Measurements from ENCODE around the gene CTSD. TPM values are rescaled to one million over a fixed set of nuclear protein-coding genes. Genes with fewer than 3 reads are reported as not detected.

CTSD gene
- total RNA-seq, 4 donors from 2014 or later = 182 to 290 (median 238) TPM

GRCh38 chr11:1763336-1763795, 361 bp downstream of the CTSD start:
- H3K27ac ChIP-seq = peak overlapping the region; percentile 10 to 91 (median 81)
- H3K4me1 ChIP-seq = peaks cover 0 to 59% (median 36%) of the 10 kb centered on the region in 3 donors
- peak overlapping the region; percentile 83 to 98 for H3K4me3 ChIP-seq
- H3K36me3 ChIP-seq = peaks cover 0 to 34% of the 10 kb centered on the region in 2 donors
- H3K27me3 ChIP-seq = no peaks in the 10 kb centered on the region
- H3K9me3 ChIP-seq = no peaks in the 10 kb centered on the region
- no CpG with 5 or more reads among the region's 32 CpGs for WGBS, 2 donors (ENCODE audit: low coverage in 1 of 2)
- TF ChIP-seq POLR2A (IDR thresholded peaks at IDR 0.05) (no peak), EP300 (IDR thresholded peaks at IDR 0.05) (no peak), POLR2AphosphoS5 (IDR thresholded peaks at IDR 0.05) (no peak), CTCF (IDR thresholded peaks at IDR 0.05) (no peak)
- ATAC-seq = no peak

GRCh38 chr11:1762537-1763302, 1.0 kb downstream of the CTSD start:
- Histone ChIP-seq H3K4me3 (peak overlapping the region; percentile 83 to 98), H3K9me3 (no peaks in the 10 kb centered on the region), H3K27me3 (no peaks in the 10 kb centered on the region), H3K36me3 (peaks cover 0 to 40% of the 10 kb centered on the region in 2 donors), H3K4me1 (peaks cover 0 to 60% (median 36%) of the 10 kb centered on the region in 3 donors), H3K27ac (peak overlapping the region in 3 of 4 donors; percentile 79 to 91 (median 83))
- whole genome bisulfite sequencing, 2 donors (ENCODE audit: low coverage in 1 of 2) = no CpG with 5 or more reads among the region's 16 CpGs
- peak; percentile 20 for ATAC-seq
- no peak for TF ChIP-seq POLR2AphosphoS5 (IDR thresholded peaks at IDR 0.05)

GRCh38 chr11:1761857-1762536, 1.7 kb downstream of the CTSD start:
- no peak for ATAC-seq
- Histone ChIP-seq H3K27ac (peak overlapping the region in 3 of 4 donors; percentile 58 to 91 (median 83)), H3K4me1 (peaks cover 0 to 60% (median 36%) of the 10 kb centered on the region in 3 donors), H3K9me3 (no peaks in the 10 kb centered on the region), H3K27me3 (no peaks in the 10 kb centered on the region), H3K36me3 (peaks cover 0 to 47% of the 10 kb centered on the region in 2 donors), H3K4me3 (peak overlapping the region in 1 of 2 donors; percentile 98)
- WGBS, 2 donors (ENCODE audit: low coverage in 1 of 2) = 50% methylated on average over 2 of the region's 12 CpGs; no CpG with 5 or more reads in 1 of the 2 donors
- peak; percentile 34 for TF ChIP-seq POLR2AphosphoS5 (IDR thresholded peaks at IDR 0.05)
- no peak for TF ChIP-seq EP300 (IDR thresholded peaks at IDR 0.05)
- no peak for TF ChIP-seq CTCF (IDR thresholded peaks at IDR 0.05)
- TF ChIP-seq POLR2A (IDR thresholded peaks at IDR 0.05) = no peak

- Histone ChIP-seq H3K4me1 (peaks cover 0 to 62% (median 36%) of the 10 kb centered on the region in 3 donors), H3K27ac (peak overlapping the region in 3 of 4 donors; percentile 62 to 91 (median 83)), H3K36me3 (peaks cover 0 to 54% of the 10 kb centered on the region in 2 donors), H3K4me3 (peak overlapping the region in 1 of 2 donors; percentile 98), H3K9me3 (no peaks in the 10 kb centered on the region), H3K27me3 (no peaks in the 10 kb centered on the region)
- TF ChIP-seq EP300 (IDR thresholded peaks at IDR 0.05) = no peak
- TF ChIP-seq POLR2AphosphoS5 (IDR thresholded peaks at IDR 0.05) = no peak
- TF ChIP-seq CTCF (IDR thresholded peaks at IDR 0.05) = no peak
- no peak for TF ChIP-seq POLR2A (IDR thresholded peaks at IDR 0.05)
- WGBS, 2 donors (ENCODE audit: low coverage in 1 of 2) = 87 to 93% methylated on average over 3 of the region's 28 CpGs
- no peak for ATAC-seq
These were observed 2.4 kb downstream of the CTSD start for GRCh38 chr11:1761110-1761856.
